IMR-90 (cell line): Measurements from ENCODE around the gene TCF4.

Experiments used
- CEBPB ChIP-seq: IDR thresholded peaks from 2 replicates; pipeline ENCODE4 v1.6.1; 2012; ENCODE audit warnings: low read depth, low read length, improper control_type of control experiment
- MXI1 ChIP-seq: IDR thresholded peaks from 2 replicates; pipeline ENCODE4 v1.6.1; 2012; ENCODE audit warnings: low read depth, mild to moderate bottlenecking, low read length, moderate library complexity, borderline replicate concordance
- POLR2A ChIP-seq: IDR thresholded peaks from 2 replicates; pipeline ENCODE4 v1.6.1; 2012; ENCODE audit warnings: mild to moderate bottlenecking, low read depth, low read length
- RCOR1 ChIP-seq: IDR thresholded peaks from 2 replicates; pipeline ENCODE4 v1.6.1; 2012; ENCODE audit warnings: mild to moderate bottlenecking, low read length, improper control_type of control experiment; ENCODE audit not compliant: insufficient replicate concordance
- SMC3 ChIP-seq: fragments of 150-350 bp; IDR thresholded peaks from 2 replicates; pipeline ENCODE4 v1.6.1; 2016; ENCODE audit warnings: low read depth, mild to moderate bottlenecking, antibody characterized with exemption, low read length, moderate library complexity
- TF ChIP-seq, protein P1 (sequence below): conservative IDR thresholded peaks from 2 replicates; pipeline ENCODE4 v1.5.1; 2012; ENCODE audit warnings: mild to moderate bottlenecking, low read depth, low read length, improper control_type of control experiment
- TF ChIP-seq, protein P2 (sequence below): fragments of 150-350 bp; IDR thresholded peaks from 2 replicates; pipeline ENCODE4 v1.6.1; 2016; ENCODE audit warnings: low read depth, mild to moderate bottlenecking, low read length, moderate library complexity, borderline replicate concordance

DNA sequence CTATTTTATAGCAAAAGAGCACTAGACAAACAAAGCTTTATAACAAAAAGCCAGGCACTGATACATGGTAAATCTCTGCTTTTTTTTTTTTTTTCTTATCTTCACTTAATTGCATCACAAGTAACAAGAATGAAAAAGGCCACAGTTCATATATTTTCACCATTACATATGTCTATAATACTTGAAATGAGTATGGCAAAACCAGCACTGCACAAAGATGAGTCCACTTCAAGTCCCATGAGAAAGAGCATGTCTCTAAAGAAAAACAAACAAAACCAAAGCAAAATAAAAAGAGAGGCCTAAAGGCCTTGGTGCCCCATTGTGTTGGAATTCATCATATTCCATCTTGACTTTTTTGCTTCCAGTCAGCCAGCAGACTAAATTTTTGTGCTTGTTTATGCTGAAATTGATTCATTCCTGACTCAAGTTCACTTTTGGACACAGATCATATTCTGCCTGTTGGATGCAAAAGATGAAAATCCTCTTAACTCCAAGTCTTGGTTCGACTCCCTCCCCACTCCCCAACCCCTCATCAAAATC, 363.8 kb downstream of the TCF4 start:
- TF ChIP-seq, protein P1, sequence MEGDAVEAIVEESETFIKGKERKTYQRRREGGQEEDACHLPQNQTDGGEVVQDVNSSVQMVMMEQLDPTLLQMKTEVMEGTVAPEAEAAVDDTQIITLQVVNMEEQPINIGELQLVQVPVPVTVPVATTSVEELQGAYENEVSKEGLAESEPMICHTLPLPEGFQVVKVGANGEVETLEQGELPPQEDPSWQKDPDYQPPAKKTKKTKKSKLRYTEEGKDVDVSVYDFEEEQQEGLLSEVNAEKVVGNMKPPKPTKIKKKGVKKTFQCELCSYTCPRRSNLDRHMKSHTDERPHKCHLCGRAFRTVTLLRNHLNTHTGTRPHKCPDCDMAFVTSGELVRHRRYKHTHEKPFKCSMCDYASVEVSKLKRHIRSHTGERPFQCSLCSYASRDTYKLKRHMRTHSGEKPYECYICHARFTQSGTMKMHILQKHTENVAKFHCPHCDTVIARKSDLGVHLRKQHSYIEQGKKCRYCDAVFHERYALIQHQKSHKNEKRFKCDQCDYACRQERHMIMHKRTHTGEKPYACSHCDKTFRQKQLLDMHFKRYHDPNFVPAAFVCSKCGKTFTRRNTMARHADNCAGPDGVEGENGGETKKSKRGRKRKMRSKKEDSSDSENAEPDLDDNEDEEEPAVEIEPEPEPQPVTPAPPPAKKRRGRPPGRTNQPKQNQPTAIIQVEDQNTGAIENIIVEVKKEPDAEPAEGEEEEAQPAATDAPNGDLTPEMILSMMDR = no peak
- TF ChIP-seq POLR2A (no peak), MXI1 (no peak), RCOR1 (no peak), SMC3 (no peak), CEBPB (no peak)
- TF ChIP-seq, protein P2, sequence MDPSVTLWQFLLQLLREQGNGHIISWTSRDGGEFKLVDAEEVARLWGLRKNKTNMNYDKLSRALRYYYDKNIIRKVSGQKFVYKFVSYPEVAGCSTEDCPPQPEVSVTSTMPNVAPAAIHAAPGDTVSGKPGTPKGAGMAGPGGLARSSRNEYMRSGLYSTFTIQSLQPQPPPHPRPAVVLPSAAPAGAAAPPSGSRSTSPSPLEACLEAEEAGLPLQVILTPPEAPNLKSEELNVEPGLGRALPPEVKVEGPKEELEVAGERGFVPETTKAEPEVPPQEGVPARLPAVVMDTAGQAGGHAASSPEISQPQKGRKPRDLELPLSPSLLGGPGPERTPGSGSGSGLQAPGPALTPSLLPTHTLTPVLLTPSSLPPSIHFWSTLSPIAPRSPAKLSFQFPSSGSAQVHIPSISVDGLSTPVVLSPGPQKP = no peak
